DMS79 (cell line): ENCODE measurements around the gene ATP10B.

Experiments
- DNase-seq: peaks from one replicate; lab custom pipeline; 2025; lab: John Stamatoyannopoulos, UW

The ATP10B gene

DNA sequence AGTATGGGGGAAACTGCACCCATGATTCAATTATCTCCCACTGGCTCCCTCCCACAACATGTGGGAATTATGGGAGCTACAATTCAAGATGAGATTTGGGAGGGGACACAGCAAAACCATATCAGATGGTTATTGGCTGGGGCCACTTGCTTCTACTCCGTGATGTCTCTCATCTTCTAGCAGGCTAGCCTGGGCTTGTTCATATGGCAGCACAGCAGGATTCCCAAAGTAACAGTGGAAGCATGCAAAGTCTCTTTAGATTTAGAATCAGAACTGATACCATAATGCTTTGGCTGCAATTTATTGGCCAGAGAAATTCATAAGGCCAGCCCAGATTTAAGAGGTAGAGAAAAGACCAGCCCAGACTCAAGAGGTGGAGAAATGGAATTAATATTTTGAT lies 304.1 kb downstream of the ATP10B start:
- no peak for DNase-seq

DNA sequence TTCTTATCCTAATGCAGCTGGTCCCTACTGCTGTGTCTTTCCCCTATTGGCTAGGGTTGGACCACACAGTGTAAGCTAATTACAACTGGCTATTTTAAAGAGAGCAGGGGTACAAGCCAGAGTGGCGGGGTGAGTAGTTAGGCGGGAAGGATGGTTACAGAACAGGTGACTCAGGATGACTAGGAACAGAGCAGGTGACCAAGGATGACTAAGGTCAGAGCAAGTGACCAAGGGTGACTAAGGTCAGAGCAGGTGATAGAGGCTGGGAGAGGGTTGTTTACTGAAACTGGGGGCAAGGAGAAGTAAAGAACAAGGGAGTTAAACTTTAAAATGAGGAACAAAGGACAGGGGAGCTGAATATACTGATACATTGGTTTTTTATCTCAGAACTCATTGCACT lies 304.9 kb downstream of the ATP10B start:
- DNase-seq = no peak

DNA sequence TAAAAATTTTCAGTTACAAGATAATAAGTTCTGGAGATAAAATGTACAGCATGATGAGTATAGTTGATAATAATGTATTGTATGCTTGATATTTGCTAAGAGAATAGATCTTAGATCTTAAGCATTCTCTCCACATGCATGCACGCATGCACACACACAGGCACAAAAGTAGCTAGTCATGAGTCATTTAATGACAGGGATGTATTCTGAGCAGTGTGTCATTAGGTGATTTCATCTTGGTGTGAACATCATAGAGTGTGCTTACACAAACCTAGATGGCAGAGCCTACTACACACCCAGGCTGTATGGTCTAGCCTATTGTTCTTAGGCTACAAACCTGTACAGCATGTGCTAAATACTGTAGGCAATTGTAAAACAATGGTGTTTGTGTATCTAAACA lies 306.2 kb downstream of the ATP10B start:
- no peak for DNase-seq

DNA sequence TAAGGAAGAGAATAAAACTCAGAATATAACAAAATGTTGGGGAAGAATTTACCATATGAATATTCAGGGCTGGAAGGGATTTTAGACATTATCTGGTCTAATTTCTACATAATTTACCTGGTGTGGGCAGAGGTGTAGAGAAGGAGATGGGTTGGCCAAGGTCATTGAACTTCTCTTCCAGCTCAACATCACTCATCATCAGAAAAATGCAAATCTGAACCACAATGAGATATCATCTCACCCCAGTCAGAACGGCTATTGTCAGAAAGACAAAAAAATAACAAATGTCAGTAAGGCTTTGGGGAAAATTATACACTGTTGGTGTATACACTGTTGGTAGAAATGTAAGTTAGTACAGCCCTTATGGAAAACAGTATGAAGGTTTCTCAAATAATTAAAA lies 308.6 kb downstream of the ATP10B start:
- no peak for DNase-seq

DNA sequence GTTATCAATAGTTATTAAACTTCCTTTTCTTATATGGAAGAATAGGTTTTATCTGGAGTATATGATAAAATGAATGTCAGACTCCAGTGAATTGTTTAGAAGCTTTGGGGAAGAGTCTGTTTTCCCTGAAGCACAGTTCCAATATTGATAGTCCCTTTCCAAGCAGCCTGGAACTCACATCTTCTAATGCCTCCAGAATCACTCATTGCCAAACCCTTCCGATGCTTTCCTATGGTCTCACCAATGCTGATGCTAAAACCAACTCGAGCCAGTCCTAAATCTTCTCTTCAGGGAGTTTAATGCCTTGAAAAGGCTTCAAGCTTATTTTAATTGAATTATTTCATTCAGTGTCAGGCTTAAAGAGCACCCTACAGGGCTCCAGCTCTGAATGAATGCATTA lies 309.2 kb downstream of the ATP10B start:
- no peak for DNase-seq

DNA sequence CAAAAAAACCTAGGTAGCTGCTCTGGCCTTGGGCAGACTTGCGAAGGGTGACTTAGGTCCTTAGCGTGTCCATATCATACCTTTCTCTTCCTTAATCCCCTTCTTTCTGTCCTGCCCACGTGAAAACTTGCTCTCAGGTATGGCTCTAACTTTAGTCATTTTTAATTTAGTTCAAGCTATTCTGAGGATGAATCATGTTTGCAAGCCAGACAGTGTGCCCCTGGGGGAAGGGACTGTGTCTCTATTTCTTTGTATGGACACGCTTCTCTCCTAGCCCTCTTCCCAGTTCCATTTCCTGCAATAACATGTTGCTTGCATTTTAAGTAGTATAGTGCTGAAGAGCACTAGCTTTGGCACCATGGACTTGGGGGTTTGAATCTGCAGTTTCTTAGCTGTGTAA lies 309.7 kb downstream of the ATP10B start:
- DNase-seq = no peak

DNA sequence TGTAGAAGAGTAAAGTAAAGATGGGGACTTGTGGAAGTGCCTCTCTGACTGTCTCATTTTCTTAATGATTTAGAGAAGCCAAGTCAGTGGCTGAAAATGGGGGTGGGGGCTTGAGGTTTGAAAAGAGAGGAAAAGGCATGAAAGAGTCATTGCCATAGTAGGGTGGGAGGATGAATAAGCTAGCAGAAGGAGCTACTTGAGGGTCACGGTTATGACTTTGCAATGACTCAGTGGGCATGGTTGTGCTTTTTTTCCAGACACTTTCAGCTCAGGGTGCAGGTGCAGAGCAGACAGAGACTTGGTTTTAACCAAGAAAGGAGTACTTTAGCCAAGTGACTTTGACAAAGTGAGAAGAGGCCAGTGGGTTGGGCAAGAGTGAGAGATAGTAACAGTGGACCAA lies 312.6 kb downstream of the ATP10B start:
- peak; percentile 57 for DNase-seq

DNA sequence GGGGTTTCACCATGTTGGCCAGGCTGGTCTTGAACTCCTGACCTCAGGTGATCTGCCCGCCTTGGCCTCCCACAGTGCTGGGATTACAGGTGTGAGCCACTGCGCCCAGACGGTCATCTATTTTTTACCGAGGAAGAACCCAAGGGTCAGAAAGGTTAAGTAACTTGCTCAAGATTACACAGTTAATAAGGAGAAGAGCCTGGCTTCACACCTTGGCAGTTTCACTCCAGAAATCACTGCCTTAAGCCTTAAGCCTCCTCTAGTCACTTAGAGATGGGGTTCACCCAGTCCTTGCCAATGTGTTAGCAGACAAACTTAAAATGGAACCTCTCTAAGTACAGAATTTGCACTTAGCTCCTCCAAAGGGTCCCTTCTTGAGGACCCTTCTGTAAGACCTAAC lies 314.1 kb downstream of the ATP10B start:
- DNase-seq = no peak

DNA sequence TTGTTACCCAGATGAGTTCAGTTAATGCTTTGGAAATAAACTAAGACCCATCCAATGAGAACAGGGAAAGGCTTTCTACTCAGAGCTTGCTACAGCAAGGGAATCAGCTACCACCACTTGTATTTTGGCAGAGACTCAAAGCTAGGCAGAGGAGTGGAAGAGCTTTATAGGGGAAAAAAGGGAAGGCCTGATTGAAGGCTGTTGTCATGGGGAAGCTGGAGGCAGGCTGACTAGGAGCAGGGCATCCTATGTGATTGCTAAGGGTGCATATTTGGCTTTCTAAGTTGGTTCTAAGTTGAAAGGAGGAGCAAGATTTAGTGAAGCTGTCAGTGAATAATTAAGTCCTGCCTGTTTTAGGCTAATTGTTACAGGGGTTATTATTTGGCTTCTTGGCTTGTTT lies 314.9 kb downstream of the ATP10B start:
- no peak for DNase-seq

DNA sequence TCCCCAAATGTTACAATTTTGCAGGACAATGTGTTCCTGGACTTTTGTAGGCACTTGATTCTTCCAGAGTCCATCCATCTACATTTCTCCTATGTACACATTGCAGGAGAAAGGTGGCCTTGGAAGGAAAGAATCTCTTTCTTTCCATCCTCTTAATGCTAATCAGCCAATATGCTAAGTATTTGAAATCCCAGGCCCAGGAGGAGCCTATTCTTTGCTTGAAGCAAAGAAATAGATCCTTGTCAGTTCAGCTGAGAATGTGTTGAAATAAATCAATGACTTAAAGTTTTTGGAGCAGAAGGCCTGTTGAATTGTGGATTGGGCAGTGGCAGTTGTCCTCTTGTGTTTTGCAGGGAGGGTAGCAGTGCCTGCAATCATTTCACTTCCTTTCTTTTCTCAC lies 317.1 kb downstream of the ATP10B start:
- DNase-seq = no peak

DNA sequence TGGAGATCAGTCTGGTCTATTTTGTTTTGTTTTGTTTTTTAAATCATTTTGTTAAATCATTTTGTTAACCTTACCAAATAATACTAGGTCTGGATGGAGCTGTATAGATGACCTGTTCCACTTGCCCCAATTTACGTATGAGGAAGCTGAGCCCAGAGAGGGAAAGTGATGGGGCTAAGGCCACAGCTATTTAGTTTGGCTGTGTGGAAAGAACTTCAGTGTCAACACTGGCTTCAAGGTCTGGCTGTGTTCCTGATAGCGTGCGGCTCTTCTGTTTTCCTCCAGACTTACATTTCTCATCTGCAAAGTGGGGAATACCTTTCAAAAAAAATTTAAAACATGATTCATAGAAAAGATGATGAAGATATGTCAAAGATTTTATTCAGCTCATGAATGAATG lies 317.9 kb downstream of the ATP10B start:
- no peak for DNase-seq

DNA sequence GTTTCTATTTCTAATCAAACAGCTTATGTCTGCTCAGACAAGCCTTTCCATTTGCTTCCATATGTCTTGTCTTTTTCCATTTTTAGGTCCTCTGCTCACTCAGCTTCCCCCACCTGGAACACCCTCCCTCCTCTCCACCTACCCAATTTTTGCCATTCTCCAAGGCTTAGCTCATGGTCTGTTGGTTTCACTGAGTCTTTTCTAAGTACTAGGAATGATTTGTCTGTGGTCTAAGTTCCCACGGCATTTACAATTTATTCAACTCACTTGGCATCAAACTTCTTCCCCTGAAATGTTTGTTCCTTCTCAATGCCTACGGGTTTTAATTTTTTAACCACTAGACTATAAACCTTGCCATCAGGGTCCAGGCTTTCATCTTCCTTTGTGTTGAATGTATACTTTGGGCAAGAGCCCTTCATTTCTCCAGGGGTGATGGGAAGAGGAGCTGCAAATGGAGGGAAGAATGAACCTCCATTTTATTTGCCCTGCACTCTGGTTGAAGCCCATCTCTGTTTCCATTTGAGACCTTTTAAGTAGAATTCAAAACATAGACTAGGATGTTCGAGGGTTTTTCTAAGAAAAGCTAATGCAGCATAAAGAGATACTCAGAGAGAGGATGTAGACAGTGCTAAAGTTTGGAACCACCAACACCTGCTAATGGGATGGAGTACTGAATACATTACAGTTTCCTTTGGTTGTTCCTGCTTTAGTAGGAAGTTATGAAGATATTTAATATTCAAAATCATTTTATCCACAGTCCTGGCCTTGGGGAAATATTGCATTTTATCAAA lies 326.3 kb downstream of the ATP10B start:
- no peak for DNase-seq

DNA sequence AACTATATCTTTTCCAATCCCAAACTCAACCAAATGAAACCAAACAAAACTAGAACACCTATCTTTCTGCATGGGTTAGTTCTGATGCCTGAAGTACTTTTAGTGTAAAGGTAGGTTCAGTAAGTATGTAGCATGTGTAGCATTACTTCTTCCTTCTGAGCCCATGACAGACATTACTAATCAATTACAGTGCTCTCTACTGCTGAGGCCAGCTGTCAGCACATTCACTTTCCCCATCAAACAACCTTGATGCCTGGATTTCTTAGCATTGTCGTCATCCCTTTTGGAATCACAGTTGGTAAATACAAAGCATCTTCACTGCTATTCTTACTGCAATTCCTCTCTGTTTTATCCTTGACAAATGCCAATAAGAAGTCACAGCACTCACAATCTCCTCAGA lies 327.2 kb downstream of the ATP10B start:
- no peak for DNase-seq

DNA sequence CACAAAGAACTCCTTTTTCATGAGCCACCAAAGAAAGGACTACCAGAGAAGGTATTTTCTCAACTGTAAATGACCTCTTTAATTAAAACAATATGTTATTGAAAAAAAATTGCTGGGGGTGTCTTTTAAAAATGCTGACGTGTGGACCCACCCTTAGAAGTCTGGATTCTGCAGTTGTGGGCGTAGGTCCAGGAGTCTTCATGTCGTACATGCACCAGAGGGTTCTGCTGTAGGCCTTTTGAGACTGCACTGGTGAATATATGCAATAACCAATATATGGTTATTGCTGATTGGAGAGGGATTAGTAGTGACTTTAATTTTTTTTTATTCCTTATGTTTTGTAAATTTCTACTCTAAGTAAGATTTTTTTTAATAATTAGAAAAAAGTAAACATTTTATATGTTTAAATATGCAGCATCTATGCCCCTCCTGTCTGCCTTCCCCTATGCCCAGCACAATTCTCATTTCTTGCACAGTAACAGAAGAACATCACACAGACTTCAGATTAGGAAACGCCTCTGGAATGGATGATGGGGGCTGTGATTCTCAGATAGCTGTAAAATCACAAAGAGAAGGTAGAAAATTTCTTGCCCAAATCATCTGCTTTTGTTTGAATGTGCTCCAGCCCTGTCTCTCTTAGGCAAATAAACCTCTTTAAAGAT lies 328.4 kb downstream of the ATP10B start:
- DNase-seq = no peak

DNA sequence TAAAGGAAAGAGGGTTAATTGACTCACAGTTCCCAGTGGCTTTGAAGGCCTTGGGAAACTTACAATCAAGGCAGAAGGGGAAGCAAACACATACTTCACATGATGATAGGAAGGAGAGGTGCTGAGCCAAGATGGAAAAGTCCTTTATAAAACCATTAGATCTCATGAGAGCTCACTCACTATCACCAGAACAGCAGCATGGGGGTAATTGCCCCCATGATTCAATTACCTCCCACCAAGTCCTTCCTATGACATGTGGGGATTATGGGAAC lies 330.7 kb downstream of the ATP10B start:
- no peak for DNase-seq

DNA sequence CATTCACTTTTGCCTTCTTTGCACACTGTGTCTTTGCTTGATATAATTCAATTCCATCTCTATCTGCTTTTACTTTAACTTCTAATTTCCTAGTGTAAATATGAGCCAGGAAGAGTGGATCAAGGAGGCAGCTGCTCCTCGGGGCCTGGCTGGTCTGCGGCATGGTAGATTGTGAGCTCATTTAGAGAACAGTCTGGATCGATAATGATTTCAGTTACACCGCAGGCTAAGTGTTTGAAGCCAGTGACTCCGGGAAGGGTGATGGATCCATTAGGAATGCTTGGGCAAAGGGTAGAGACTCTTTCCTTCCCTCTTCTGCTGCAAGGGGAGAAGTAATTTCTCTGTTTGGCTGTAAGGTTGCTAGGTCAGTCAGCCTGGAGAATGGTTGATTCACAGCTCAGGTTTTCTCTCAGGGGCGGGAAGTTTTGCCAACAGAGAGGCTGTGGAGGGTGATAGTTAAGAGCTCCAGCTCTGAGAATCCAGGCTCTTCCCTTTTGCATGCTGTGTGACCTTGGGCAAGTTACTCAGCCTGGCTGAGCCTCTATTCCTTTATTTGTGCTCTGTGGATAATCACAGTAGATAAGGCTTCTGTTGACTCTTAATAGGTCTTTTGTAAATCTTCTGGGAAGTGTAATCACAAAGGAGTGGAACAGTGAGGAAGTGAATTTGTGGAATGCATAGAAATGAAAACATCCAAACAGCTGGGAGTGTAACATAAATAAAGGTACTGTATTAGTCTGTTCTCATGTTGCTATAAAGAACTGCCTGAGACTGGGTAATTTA lies 331.2 kb downstream of the ATP10B start:
- no peak for DNase-seq

DNA sequence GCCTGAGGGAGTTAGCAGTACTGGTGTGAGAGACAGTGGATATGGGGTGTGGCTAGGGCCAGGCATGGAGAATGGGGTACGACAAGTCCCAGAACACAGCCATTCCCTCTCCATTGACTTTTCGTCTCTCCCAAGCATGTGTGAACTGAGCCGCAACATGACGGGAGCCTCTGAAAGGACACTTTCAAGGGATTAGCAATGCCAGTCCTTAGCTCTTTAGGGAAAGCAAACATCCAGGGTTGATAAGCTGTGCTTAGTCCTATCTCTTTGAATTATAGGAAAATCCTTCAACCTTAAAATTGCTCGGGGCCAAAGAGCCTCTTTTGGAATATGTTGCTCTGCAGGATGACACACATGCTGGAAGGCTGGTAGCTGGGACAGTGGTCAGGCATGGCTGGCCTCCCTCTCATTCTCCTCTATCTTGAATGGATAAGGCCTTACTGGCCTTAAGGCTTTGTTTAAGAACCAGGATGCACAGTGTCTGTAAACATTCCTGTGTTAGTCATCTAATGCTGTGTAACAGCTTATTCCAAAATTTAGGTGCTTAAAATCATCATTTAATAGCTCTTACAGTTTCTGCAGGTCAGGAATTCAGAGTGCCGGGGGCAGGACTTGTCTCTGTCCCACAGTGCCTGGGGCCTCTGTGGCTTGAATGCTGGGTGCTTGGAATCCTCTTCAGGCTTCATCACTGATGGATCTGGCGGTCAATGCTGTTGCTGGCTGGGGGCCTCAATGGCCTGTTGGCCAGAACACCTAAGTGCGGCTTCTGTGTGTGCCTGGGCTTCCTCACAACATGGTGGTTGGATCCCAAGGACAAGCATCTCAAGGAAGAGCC lies 335.1 kb downstream of the ATP10B start:
- no peak for DNase-seq

DNA sequence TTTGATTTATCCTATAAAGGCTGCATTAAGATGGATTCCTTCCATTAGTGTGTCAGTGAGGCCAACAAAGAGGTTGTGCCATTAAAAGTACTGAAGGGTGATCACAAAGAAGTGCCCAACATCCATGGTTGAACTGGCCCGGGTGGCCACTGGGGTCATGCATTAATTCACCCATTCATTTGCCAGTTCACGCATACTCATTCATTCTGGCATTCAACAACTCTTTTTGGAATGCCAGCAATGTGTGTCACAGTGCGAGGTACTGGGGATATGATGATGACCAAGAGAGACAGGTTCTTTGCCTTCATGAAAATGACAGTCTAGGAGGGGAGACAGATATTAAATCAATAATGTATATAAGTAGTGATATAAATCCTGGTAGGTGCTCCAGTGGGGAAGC lies 337.1 kb downstream of the ATP10B start:
- no peak for DNase-seq

DNA sequence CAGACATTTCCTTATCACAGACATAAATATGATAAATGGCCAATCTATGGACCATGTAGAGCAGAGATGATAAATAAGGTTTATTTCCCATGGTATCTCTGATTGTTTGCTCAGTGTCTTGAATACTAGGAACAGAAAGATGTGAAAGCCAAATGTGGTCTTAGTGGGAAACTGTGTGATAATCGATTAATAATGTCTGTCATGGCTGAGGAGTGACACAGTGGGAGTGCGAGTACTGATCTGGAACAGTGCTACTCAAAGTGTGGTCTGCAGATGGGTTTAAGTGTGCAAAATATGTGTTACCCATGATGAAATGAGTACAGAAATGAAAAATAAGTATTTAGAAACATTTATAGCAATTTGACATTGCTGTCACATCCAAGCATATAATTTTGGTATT lies 337.8 kb downstream of the ATP10B start:
- no peak for DNase-seq

DNA sequence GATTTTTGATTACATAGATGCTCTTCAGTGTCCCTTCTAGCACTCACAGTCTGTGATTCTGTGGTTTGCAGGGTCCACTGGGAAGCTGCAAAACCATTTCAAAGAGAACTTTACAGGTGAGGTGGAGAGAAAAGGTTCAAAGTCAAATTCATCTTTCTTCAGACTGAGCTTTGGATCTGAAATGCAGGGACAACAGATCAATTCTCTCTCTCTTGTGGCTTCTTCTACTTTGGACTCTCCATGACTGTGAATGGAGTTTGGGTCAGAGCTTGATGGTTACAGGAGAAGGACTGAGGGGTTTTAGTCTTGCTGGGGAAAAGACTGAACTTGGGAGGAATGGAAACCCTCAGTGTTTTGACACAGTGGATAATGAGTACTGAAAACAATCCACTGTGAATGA lies 338.5 kb downstream of the ATP10B start:
- no peak for DNase-seq
